Suprapubic skin (tissue), 4 donors: ENCODE measurements around the gene GSTO1. TPM values are rescaled to one million over a fixed set of nuclear protein-coding genes. Genes with fewer than 3 reads are reported as not detected.

ENCODE experiments used
- DNase-seq, 2 donors: peaks; one replicate each; pipeline ENCODE4 v3.0.0-alpha.2; 2019; ENCODE audit warnings: low spot score in 2 of 2
- H3K27ac ChIP-seq: fragments of 200-600 bp; sonication (generic); one replicate; pipeline ENCODE4 v1.5.1; 2019
- H3K27me3 ChIP-seq: fragments of 200-600 bp; sonication (generic); one replicate; pipeline ENCODE4 v1.5.1; 2019
- H3K36me3 ChIP-seq: fragments of 200-600 bp; sonication (generic); one replicate; pipeline ENCODE4 v1.5.1; 2019
- H3K4me1 ChIP-seq: fragments of 200-600 bp; sonication (generic); one replicate; pipeline ENCODE4 v1.5.1; 2019
- H3K4me3 ChIP-seq: fragments of 200-600 bp; sonication (generic); one replicate; pipeline ENCODE4 v1.5.1; 2019; ENCODE audit warnings: mild to moderate bottlenecking
- H3K9me3 ChIP-seq: fragments of 200-600 bp; sonication (generic); one replicate; pipeline ENCODE4 v1.5.1; 2019
- CTCF ChIP-seq, 2 donors: fragments of 200-600 bp in 1 of 2; fragments of 450-650 bp in 1 of 2; sonication (generic) in 1 of 2; IDR thresholded peaks; one replicate each; pipeline ENCODE4 v1.5.1; 2016 to 2019; ENCODE audit warnings: antibody characterized with exemption in 2 of 2, mild to moderate bottlenecking in 1 of 2, moderate library complexity in 1 of 2
- EP300 ChIP-seq: sonication (generic); formaldehyde crosslinking; IDR thresholded peaks from one replicate; pipeline ENCODE4 v1.6.1; 2017; ENCODE audit warnings: antibody characterized with exemption
- POLR2A ChIP-seq, 2 donors: fragments of 450-650 bp; IDR thresholded peaks; one replicate each; pipeline ENCODE4 v1.6.1; 2017; ENCODE audit warnings: antibody characterized with exemption in 2 of 2, mild to moderate bottlenecking in 2 of 2, moderate library complexity in 2 of 2
- POLR2AphosphoS5 ChIP-seq, 3 donors: sonication (generic); formaldehyde crosslinking; IDR thresholded peaks; one replicate each; pipeline ENCODE4 v1.6.1; 2017; ENCODE audit warnings: antibody characterized with exemption in 3 of 3
- whole genome bisulfite sequencing: methylation state at CpG from one replicate; pipeline ENCODE4 v1.1.5; 2018; 5-methylcytosine and 5-hydroxymethylcytosine counted together
- total RNA-seq, 4 donors: library from RNA; depleted of rRNA; stranded (reverse); fragments of >200 nt; gene quantifications; one replicate each; pipeline ENCODE4 v1.1.0, GENCODE V29; 2016

GSTO1 gene
- total RNA-seq, 4 donors from 2014 or later, result 38.2 to 61.4 (median 56.7) TPM

- TF ChIP-seq POLR2AphosphoS5 (IDR thresholded peaks at IDR 0.05), result no peak
- no peak for TF ChIP-seq EP300
- TF ChIP-seq POLR2A (IDR thresholded peaks at IDR 0.05), result no peak
- TF ChIP-seq CTCF (IDR thresholded peaks at IDR 0.05), result no peak
- no peak for DNase-seq
- peaks cover 38% of the 10 kb centered on the region for H3K36me3 ChIP-seq
- 17% methylated on average over 10 of the region's 10 CpGs for WGBS
- no peaks in the 10 kb centered on the region for H3K27me3 ChIP-seq
- peaks cover 21% of the 10 kb centered on the region for H3K4me1 ChIP-seq
- H3K27ac ChIP-seq, result peak overlapping the region; percentile 94
- peak overlapping the region; percentile 89 for H3K4me3 ChIP-seq
- no peaks in the 10 kb centered on the region for H3K9me3 ChIP-seq
Observed at GRCh38 chr10:104268405-104268712, 13.7 kb downstream of the GSTO1 start.

GRCh38 chr10:104268713-104269645, 14.3 kb downstream of the GSTO1 start, which contains the start of gene GSTO2:
Gene GSTO2, plus strand, starts transcription at chr10:104269184. Its CDS starts 5,732 bp downstream, at chr10:104274916.
- 2% methylated on average over 15 of the region's 59 CpGs for WGBS
- peak; percentile 100 for DNase-seq
- peak within 1 kb of the TSS; percentile 89 for H3K4me3 ChIP-seq
- peaks cover 21% of the 10 kb centered on the region for H3K4me1 ChIP-seq
- H3K9me3 ChIP-seq, result no peaks in the 10 kb centered on the region
- peak in 1 of 2 donors; percentile 56 for TF ChIP-seq POLR2A (IDR thresholded peaks at IDR 0.05)
- no peak for TF ChIP-seq CTCF (IDR thresholded peaks at IDR 0.05)
- peak in 2 of 3 donors; percentile 39 to 54 for TF ChIP-seq POLR2AphosphoS5 (IDR thresholded peaks at IDR 0.05)
- no peak for TF ChIP-seq EP300
- peaks cover 36% of the 10 kb centered on the region for H3K36me3 ChIP-seq
- H3K27me3 ChIP-seq, result no peaks in the 10 kb centered on the region
- peak within 1 kb of the TSS; percentile 94 for H3K27ac ChIP-seq

GRCh38 chr10:104273286-104273685, 18.6 kb downstream of the GSTO1 start:
- Histone ChIP-seq H3K4me1 (peaks cover 20% of the 10 kb centered on the region), H3K9me3 (no peaks in the 10 kb centered on the region), H3K27me3 (peaks cover 6% of the 10 kb centered on the region), H3K27ac (no peak overlapping the region), H3K4me3 (no peak overlapping the region), H3K36me3 (no peaks in the 10 kb centered on the region)
- DNase-seq, result no peak
- WGBS, result 70% methylated on average over 1 of the region's 1 CpG
- no peak for TF ChIP-seq CTCF (IDR thresholded peaks at IDR 0.05)
- no peak for TF ChIP-seq EP300
- no peak for TF ChIP-seq POLR2A (IDR thresholded peaks at IDR 0.05)
- TF ChIP-seq POLR2AphosphoS5 (IDR thresholded peaks at IDR 0.05), result no peak

GRCh38 chr10:104273899-104274575, 19.3 kb downstream of the GSTO1 start:
- 74% methylated on average over 4 of the region's 4 CpGs for WGBS
- no peak for DNase-seq
- H3K36me3 ChIP-seq, result no peaks in the 10 kb centered on the region
- no peak overlapping the region for H3K27ac ChIP-seq
- peak overlapping the region; percentile 54 for H3K4me3 ChIP-seq
- H3K4me1 ChIP-seq, result peaks cover 18% of the 10 kb centered on the region
- TF ChIP-seq POLR2AphosphoS5 (IDR thresholded peaks at IDR 0.05) (no peak), POLR2A (IDR thresholded peaks at IDR 0.05) (no peak), CTCF (IDR thresholded peaks at IDR 0.05) (no peak), EP300 (no peak)
- H3K27me3 ChIP-seq, result peaks cover 6% of the 10 kb centered on the region
- no peaks in the 10 kb centered on the region for H3K9me3 ChIP-seq
